ENCODE data around the gene TUBG1. TPM values are rescaled to one million over a fixed set of nuclear protein-coding genes. Genes with fewer than 3 reads are reported as not detected.
"Not testable (repeated sequence)": the region's sequence is repeated elsewhere in the genome, so short reads cannot be mapped to it uniquely, and the experiment has no call there.

The TUBG1 gene
- total and polyA plus RNA-seq, 4 donors, result 12.5 to 51.1 (median 27.1) TPM

DNA sequence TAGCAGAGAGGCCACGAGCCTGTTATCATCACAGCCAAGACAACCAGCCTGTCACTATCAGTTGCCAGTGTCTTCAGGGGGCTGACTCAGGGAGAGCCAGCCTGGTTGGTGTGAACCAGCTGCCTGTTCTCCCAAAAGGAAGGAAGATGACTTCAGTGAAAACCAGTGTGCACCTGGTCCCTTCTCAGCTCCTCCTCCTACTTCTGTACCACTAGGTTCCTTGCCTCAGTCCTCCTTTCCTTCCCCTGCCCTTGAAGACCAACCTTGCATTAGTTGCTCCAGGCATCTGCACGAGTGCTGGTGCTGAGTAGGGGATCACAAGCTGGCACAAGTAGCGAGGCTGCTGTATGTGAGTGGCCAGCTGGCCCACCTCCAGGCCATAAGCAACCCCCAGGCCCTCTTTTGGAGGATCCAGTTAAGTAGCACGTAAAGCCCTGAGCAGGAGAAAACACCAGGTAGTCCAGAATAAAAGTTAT lies 8.5 kb downstream of the TUBG1 start:
- DNase-seq (ENCODE audit: low spot score), result peak; percentile 59
- Histone ChIP-seq H3K36me3 (ENCODE audit: control insufficient read depth in 4 of 4, insufficient read depth in 3 of 4, low read depth in 1 of 4, low read length in 3 of 4) (peaks cover 4 to 22% (median 12%) of the 10 kb centered on the region in 4 donors), H3K4me3 (ENCODE audit: low read depth in 1 of 3, low read length in 3 of 3) (no peak overlapping the region), H3K9me3 (ENCODE audit: control insufficient read depth in 4 of 4, low read length in 3 of 4) (no peaks in the 10 kb centered on the region), H3K27ac (ENCODE audit: low read depth in 1 of 2, low read length in 2 of 2) (no peak overlapping the region), H3K27me3 (ENCODE audit: control insufficient read depth in 4 of 4, insufficient read depth in 4 of 4, low read length in 3 of 4) (no peaks in the 10 kb centered on the region), H3K9ac (ENCODE audit: low read depth in 1 of 2, low read length in 2 of 2) (no peak overlapping the region), H3K4me1 (ENCODE audit: control insufficient read depth in 4 of 4, insufficient read depth in 4 of 4, low read length in 3 of 4) (peaks cover 0 to 13% (median 10%) of the 10 kb centered on the region in 4 donors)
- TF ChIP-seq, protein P1, sequence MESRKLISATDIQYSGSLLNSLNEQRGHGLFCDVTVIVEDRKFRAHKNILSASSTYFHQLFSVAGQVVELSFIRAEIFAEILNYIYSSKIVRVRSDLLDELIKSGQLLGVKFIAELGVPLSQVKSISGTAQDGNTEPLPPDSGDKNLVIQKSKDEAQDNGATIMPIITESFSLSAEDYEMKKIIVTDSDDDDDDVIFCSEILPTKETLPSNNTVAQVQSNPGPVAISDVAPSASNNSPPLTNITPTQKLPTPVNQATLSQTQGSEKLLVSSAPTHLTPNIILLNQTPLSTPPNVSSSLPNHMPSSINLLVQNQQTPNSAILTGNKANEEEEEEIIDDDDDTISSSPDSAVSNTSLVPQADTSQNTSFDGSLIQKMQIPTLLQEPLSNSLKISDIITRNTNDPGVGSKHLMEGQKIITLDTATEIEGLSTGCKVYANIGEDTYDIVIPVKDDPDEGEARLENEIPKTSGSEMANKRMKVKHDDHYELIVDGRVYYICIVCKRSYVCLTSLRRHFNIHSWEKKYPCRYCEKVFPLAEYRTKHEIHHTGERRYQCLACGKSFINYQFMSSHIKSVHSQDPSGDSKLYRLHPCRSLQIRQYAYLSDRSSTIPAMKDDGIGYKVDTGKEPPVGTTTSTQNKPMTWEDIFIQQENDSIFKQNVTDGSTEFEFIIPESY (IDR thresholded peaks at IDR 0.05), result no peak
- WGBS, result 83% methylated on average over 4 of the region's 4 CpGs

DNA sequence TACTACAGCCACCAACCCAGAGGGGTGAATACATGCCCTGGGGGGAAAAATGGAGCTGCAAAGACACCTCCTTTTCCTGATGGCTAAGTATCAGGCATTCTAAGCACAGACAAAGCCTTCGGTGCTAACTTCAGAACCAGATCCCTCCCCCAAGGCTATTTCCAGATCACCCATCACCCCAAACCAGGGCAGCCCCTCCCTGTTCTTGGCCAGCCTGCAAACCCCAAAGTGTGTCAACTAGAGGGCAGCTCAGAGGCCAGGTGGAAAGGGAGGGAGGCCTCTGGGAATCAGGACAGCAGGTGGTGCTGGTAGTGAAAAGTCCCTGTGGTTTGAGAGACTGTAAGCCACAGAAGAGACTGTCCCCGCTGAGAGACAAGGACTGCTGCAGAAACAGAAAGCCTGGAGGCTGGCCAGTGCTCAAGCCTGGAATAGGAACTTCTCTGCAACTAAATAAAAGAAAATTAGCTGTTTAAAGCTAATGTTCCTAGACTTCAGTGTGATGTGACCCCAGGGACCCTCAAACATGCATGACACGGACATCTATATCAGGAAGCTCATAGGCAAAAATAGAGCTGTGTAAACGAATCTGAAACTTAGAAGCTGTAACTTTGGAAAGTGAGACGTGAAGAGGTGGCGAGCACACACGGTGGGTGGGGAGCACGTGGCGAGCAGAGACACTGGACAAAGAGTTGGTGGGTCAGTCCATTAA lies 9.1 kb downstream of the TUBG1 start:
- 37% methylated on average over 9 of the region's 9 CpGs for WGBS
- TF ChIP-seq HNF4A (conservative IDR thresholded peaks at IDR 0.05) (peak in 1 of 2 donors; percentile 35), JUND (IDR thresholded peaks at IDR 0.05) (no peak), HNF4G (IDR thresholded peaks at IDR 0.05) (no peak), RXRA (IDR thresholded peaks at IDR 0.05) (peak; percentile 43 to 45), YY1 (IDR thresholded peaks at IDR 0.05) (no peak), FOXA2 (IDR thresholded peaks at IDR 0.05) (no peak), RAD21 (IDR thresholded peaks at IDR 0.05) (peak; percentile 75 to 82), FOXA1 (IDR thresholded peaks at IDR 0.05) (peak; percentile 14), SP1 (IDR thresholded peaks at IDR 0.05) (peak; percentile 47), EGR1 (IDR thresholded peaks at IDR 0.05; ENCODE audit: low read depth in 2 of 2) (no peak)
- TF ChIP-seq, protein P2, sequence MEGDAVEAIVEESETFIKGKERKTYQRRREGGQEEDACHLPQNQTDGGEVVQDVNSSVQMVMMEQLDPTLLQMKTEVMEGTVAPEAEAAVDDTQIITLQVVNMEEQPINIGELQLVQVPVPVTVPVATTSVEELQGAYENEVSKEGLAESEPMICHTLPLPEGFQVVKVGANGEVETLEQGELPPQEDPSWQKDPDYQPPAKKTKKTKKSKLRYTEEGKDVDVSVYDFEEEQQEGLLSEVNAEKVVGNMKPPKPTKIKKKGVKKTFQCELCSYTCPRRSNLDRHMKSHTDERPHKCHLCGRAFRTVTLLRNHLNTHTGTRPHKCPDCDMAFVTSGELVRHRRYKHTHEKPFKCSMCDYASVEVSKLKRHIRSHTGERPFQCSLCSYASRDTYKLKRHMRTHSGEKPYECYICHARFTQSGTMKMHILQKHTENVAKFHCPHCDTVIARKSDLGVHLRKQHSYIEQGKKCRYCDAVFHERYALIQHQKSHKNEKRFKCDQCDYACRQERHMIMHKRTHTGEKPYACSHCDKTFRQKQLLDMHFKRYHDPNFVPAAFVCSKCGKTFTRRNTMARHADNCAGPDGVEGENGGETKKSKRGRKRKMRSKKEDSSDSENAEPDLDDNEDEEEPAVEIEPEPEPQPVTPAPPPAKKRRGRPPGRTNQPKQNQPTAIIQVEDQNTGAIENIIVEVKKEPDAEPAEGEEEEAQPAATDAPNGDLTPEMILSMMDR (IDR thresholded peaks at IDR 0.05; ENCODE audit: low read depth, low read length, missing input control), result peak; percentile 42
- TF ChIP-seq, protein P3, sequence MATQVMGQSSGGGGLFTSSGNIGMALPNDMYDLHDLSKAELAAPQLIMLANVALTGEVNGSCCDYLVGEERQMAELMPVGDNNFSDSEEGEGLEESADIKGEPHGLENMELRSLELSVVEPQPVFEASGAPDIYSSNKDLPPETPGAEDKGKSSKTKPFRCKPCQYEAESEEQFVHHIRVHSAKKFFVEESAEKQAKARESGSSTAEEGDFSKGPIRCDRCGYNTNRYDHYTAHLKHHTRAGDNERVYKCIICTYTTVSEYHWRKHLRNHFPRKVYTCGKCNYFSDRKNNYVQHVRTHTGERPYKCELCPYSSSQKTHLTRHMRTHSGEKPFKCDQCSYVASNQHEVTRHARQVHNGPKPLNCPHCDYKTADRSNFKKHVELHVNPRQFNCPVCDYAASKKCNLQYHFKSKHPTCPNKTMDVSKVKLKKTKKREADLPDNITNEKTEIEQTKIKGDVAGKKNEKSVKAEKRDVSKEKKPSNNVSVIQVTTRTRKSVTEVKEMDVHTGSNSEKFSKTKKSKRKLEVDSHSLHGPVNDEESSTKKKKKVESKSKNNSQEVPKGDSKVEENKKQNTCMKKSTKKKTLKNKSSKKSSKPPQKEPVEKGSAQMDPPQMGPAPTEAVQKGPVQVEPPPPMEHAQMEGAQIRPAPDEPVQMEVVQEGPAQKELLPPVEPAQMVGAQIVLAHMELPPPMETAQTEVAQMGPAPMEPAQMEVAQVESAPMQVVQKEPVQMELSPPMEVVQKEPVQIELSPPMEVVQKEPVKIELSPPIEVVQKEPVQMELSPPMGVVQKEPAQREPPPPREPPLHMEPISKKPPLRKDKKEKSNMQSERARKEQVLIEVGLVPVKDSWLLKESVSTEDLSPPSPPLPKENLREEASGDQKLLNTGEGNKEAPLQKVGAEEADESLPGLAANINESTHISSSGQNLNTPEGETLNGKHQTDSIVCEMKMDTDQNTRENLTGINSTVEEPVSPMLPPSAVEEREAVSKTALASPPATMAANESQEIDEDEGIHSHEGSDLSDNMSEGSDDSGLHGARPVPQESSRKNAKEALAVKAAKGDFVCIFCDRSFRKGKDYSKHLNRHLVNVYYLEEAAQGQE (IDR thresholded peaks at IDR 0.05), result peak; percentile 13
- no peaks in the 10 kb centered on the region for H3K27me3 ChIP-seq (ENCODE audit: control insufficient read depth in 4 of 4, insufficient read depth in 4 of 4, low read length in 3 of 4)
- H3K9me3 ChIP-seq (ENCODE audit: control insufficient read depth in 4 of 4, low read length in 3 of 4), result no peaks in the 10 kb centered on the region
- peaks cover 4 to 18% (median 9%) of the 10 kb centered on the region in 4 donors for H3K36me3 ChIP-seq (ENCODE audit: control insufficient read depth in 4 of 4, insufficient read depth in 3 of 4, low read depth in 1 of 4, low read length in 3 of 4)
- DNase-seq (ENCODE audit: low spot score), result peak; percentile 51
- H3K4me3 ChIP-seq (ENCODE audit: low read depth in 1 of 3, low read length in 3 of 3), result no peak overlapping the region
- peaks cover 0 to 13% (median 10%) of the 10 kb centered on the region in 4 donors for H3K4me1 ChIP-seq (ENCODE audit: control insufficient read depth in 4 of 4, insufficient read depth in 4 of 4, low read length in 3 of 4)
- no peak overlapping the region for H3K27ac ChIP-seq (ENCODE audit: low read depth in 1 of 2, low read length in 2 of 2)
- H3K9ac ChIP-seq (ENCODE audit: low read depth in 1 of 2, low read length in 2 of 2), result no peak overlapping the region

DNA sequence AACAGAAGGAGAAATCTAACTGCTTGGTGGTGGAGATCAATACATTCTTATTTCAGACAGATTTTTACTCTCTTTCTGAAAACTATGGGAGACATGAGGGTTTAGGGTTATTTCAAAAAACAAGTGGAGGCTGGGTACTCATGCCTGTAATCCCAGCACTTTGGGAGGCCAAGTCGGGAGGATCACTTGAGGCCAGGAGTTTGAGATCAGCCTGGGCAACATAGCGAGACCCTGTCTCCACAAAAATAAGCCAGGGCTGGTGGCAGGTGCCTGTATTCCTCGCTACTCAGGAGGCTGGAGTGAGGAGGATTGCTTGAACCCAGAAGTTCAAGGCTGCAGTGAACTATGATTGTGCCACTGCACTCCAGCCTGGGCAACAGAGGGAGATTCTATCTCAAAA lies 12.5 kb downstream of the TUBG1 start:
- H3K36me3 ChIP-seq (ENCODE audit: control insufficient read depth in 4 of 4, insufficient read depth in 3 of 4, low read depth in 1 of 4, low read length in 3 of 4); H3K27me3 ChIP-seq (ENCODE audit: control insufficient read depth in 4 of 4, insufficient read depth in 4 of 4, low read length in 3 of 4); H3K9me3 ChIP-seq (ENCODE audit: control insufficient read depth in 4 of 4, low read length in 3 of 4); H3K9ac ChIP-seq (ENCODE audit: low read depth in 1 of 2, low read length in 2 of 2); H3K27ac ChIP-seq (ENCODE audit: low read depth in 1 of 2, low read length in 2 of 2); DNase-seq (ENCODE audit: low spot score); H3K4me3 ChIP-seq (ENCODE audit: low read depth in 1 of 3, low read length in 3 of 3): not testable (repeated sequence)
- 97% methylated on average over 3 of the region's 3 CpGs for WGBS
- peaks cover 0 to 13% (median 10%) of the 10 kb centered on the region in 4 donors for H3K4me1 ChIP-seq (ENCODE audit: control insufficient read depth in 4 of 4, insufficient read depth in 4 of 4, low read length in 3 of 4)

Measured in liver (tissue), 9 donors.